HCT116 (cell line): Measurements from ENCODE around the gene LRSAM1. TPM values are rescaled to one million over a fixed set of nuclear protein-coding genes. Genes with fewer than 3 reads are reported as not detected.

Source experiments
- ATAC-seq: fragments of 200-7000 bp; cut with Tn5 transposase; 2 replicates; pipeline ENCODE4 v1.9.1; 2020; ENCODE audit warnings: mild to moderate bottlenecking, moderate library complexity
- BruUV-seq: library from RNA; stranded (reverse); fragments of 400-500 nt; replicated peaks from 2 replicates; lab custom pipeline; 2021; lab: Mats Ljungman, UMichigan
- CTCF ChIA-PET: fragments of 300-600 bp; sonication (Branson Sonifier 250); formaldehyde crosslinking; loops from one replicate; lab custom pipeline; 2021; ENCODE audit warnings: antibody characterized with exemption; lab: Charles Lee
- POLR2A ChIA-PET: fragments of 300-600, 350-600 bp; sonication (Branson Sonifier 250); formaldehyde crosslinking; loops from one replicate; lab custom pipeline; 2021; ENCODE audit warnings: antibody characterized with exemption; lab: Charles Lee
- RAD21 ChIA-PET, 2 experiments: fragments of 300-600 bp; sonication (Branson Sonifier 250); formaldehyde crosslinking; loops; one replicate each; lab custom pipeline; 2023; ENCODE audit warnings: low total read pairs in 2 of 2; ENCODE audit not compliant: uncharacterized antibody in 2 of 2, unreplicated experiment in 2 of 2, low non-redundant PET in 1 of 2; lab: Charles Lee
- DNase-seq: peaks from one replicate; pipeline ENCODE4 v3.0.0-alpha.2; 2010; ENCODE audit warnings: low read depth, low spot score
- H2AFZ ChIP-seq: fragments of 200-600 bp; shearing (Covaris generic), sonication (generic); 2 replicates; pipeline ENCODE4 v1.6.1; 2017; ENCODE audit warnings: low read depth, mixed run types, mixed read lengths, antibody characterized with exemption, low read length; ENCODE audit not compliant: poor library complexity, severe bottlenecking
- H3K27ac ChIP-seq: 2 replicates; pipeline ENCODE4 v1.5.1; 2012; ENCODE audit warnings: low read depth, low read length
- H3K27me3 ChIP-seq: fragments of 200-600 bp; sonication (generic); 2 replicates; pipeline ENCODE4 v1.6.1; 2016; ENCODE audit warnings: mixed run types, low read length, mixed read lengths; ENCODE audit not compliant: insufficient read depth
- H3K36me3 ChIP-seq, 2 experiments: fragments of 200-500 bp in 1 of 2; fragments of 200-600 bp in 1 of 2; sonication (Bioruptor generic) in 1 of 2; sonication (generic) in 1 of 2; 2 replicates each; pipeline versions ENCODE4 v1.5.1 to v1.6.1; 2014 to 2016; ENCODE audit warnings: low read length in 2 of 2, inconsistent platforms in 1 of 2, mixed read lengths in 1 of 2, mixed run types in 1 of 2; ENCODE audit not compliant: insufficient read depth in 2 of 2, control insufficient read depth in 1 of 2
- H3K4me1 ChIP-seq, 2 experiments: fragments of 200-600 bp in 1 of 2; sonication (generic) in 1 of 2; 2 replicates each; pipeline versions ENCODE4 v1.5.1 to v1.6.1; 2012 to 2017; ENCODE audit warnings: low read length in 2 of 2, inconsistent platforms in 1 of 2, mild to moderate bottlenecking in 1 of 2, mixed read lengths in 1 of 2, mixed run types in 1 of 2, moderate library complexity in 1 of 2; ENCODE audit not compliant: insufficient read depth in 2 of 2, control insufficient read depth in 1 of 2
- H3K4me2 ChIP-seq: fragments of 200-600 bp; sonication (generic); 2 replicates; pipeline ENCODE4 v1.6.1; 2017; ENCODE audit warnings: mixed run types, low read length, mixed read lengths
- H3K4me3 ChIP-seq, 2 experiments: fragments of 200-600 bp in 1 of 2; sonication (generic) in 1 of 2; replicated peaks in 1 of 2; 2 replicates each; pipeline ENCODE4 v1.5.1; 2011 to 2016; ENCODE audit warnings: low read length in 2 of 2, control low read depth in 1 of 2, low read depth in 1 of 2, mild to moderate bottlenecking in 1 of 2, mixed read lengths in 1 of 2, mixed run types in 1 of 2
- H3K79me2 ChIP-seq: fragments of 200-600 bp; sonication (generic); 2 replicates; pipeline ENCODE4 v1.6.1; 2017; ENCODE audit warnings: mild to moderate bottlenecking, mixed run types, low read length, moderate library complexity, mixed read lengths; ENCODE audit not compliant: insufficient read depth
- H3K9ac ChIP-seq: fragments of 200-600 bp; sonication (generic); 2 replicates; pipeline ENCODE4 v1.6.1; 2016; ENCODE audit warnings: low read length, mixed read lengths
- H3K9me2 ChIP-seq: fragments of 200-600 bp; sonication (generic), shearing (Covaris generic); 2 replicates; pipeline ENCODE4 v1.6.1; 2017; ENCODE audit warnings: mixed run types, mild to moderate bottlenecking, moderate library complexity; ENCODE audit not compliant: insufficient read depth
- H3K9me3 ChIP-seq, 2 experiments: fragments of 200-500 bp in 1 of 2; fragments of 200-600 bp in 1 of 2; sonication (Bioruptor generic) in 1 of 2; sonication (generic) in 1 of 2; 2 replicates each; pipeline ENCODE4 v1.6.1; 2014 to 2017; ENCODE audit warnings: low read length in 2 of 2, mixed read lengths in 2 of 2, inconsistent platforms in 1 of 2, low read depth in 1 of 2, mild to moderate bottlenecking in 1 of 2, mixed run types in 1 of 2, moderate library complexity in 1 of 2; ENCODE audit not compliant: control insufficient read depth in 1 of 2, insufficient read depth in 1 of 2
- H4K20me1 ChIP-seq: fragments of 200-600 bp; sonication (generic), shearing (Covaris generic); 2 replicates; pipeline ENCODE4 v1.6.1; 2017; ENCODE audit warnings: mixed run types, mild to moderate bottlenecking, moderate library complexity; ENCODE audit not compliant: insufficient read depth
- ATF3 ChIP-seq: IDR thresholded peaks from 2 replicates; pipeline ENCODE4 v1.6.1; 2012
- CBX3 ChIP-seq: IDR thresholded peaks from 2 replicates; pipeline ENCODE4 v1.6.1; 2012; ENCODE audit warnings: low read depth
- CEBPB ChIP-seq: IDR thresholded peaks from 2 replicates; pipeline ENCODE4 v1.6.1; 2012; ENCODE audit warnings: low read depth
- CTCF ChIP-seq, 3 experiments: fragments of 200-600 bp in 1 of 3; sonication (generic) in 1 of 3; IDR thresholded peaks in 2 of 3; conservative IDR thresholded peaks in 1 of 3; 2 replicates each; pipeline ENCODE4 v1.5.1; 2012 to 2017; ENCODE audit warnings: low read depth in 2 of 3, low read length in 2 of 3, antibody characterized with exemption in 1 of 3, borderline replicate concordance in 1 of 3, control low read depth in 1 of 3, mild to moderate bottlenecking in 1 of 3, mixed read lengths in 1 of 3, mixed run types in 1 of 3, moderate library complexity in 1 of 3; ENCODE audit not compliant: insufficient read depth in 1 of 3
- ELF1 ChIP-seq: IDR thresholded peaks from 2 replicates; pipeline ENCODE4 v1.6.1; 2012; ENCODE audit warnings: low read depth, borderline replicate concordance
- EZH2 ChIP-seq: fragments of 200-600 bp; sonication (generic); IDR thresholded peaks from 2 replicates; pipeline ENCODE4 v1.6.1; 2017; ENCODE audit warnings: antibody characterized with exemption, mixed run types
- FOSL1 ChIP-seq: IDR thresholded peaks from 2 replicates; pipeline ENCODE4 v1.6.1; 2012; ENCODE audit warnings: low read depth
- MAX ChIP-seq: IDR thresholded peaks from 2 replicates; pipeline ENCODE4 v1.6.1; 2012
- POLR2A ChIP-seq: IDR thresholded peaks from 2 replicates; pipeline ENCODE4 v1.7.0; 2011; ENCODE audit warnings: borderline replicate concordance; ENCODE audit not compliant: insufficient read depth, insufficient read length; ENCODE audit errors: extremely low read depth
- POLR2AphosphoS5 ChIP-seq: IDR thresholded peaks from 2 replicates; pipeline ENCODE4 v1.6.1; 2011; ENCODE audit warnings: mild to moderate bottlenecking, low read depth, low read length, moderate library complexity
- RAD21 ChIP-seq: IDR thresholded peaks from 2 replicates; pipeline ENCODE4 v1.6.1; 2012; ENCODE audit warnings: low read depth, mild to moderate bottlenecking
- REST ChIP-seq: IDR thresholded peaks from 2 replicates; pipeline ENCODE4 v1.6.1; 2012; ENCODE audit warnings: low read depth
- SIN3A ChIP-seq: IDR thresholded peaks from 2 replicates; pipeline ENCODE4 v1.6.1; 2012; ENCODE audit warnings: low read depth
- SP1 ChIP-seq: IDR thresholded peaks from 2 replicates; pipeline ENCODE4 v1.6.1; 2012; ENCODE audit warnings: low read depth
- SRF ChIP-seq: IDR thresholded peaks from 2 replicates; pipeline ENCODE4 v1.6.1; 2012; ENCODE audit warnings: low read depth
- TCF7L2 ChIP-seq: IDR thresholded peaks from 2 replicates; pipeline ENCODE4 v1.7.0; 2011; ENCODE audit warnings: borderline replicate concordance, inconsistent platforms; ENCODE audit not compliant: insufficient read depth, insufficient read length; ENCODE audit errors: extremely low read depth
- YY1 ChIP-seq: IDR thresholded peaks from 2 replicates; pipeline ENCODE4 v1.6.1; 2011; ENCODE audit warnings: low read length, low read depth, moderate library complexity, mild to moderate bottlenecking; ENCODE audit not compliant: insufficient replicate concordance; ENCODE audit errors: extremely low read depth
- ZFX ChIP-seq: fragments of 450-650 bp; IDR thresholded peaks from 2 replicates; pipeline ENCODE4 v1.6.1; 2017
- ZNF274 ChIP-seq: fragments of 200-500 bp; sonication (Bioruptor generic); IDR thresholded peaks from 2 replicates; pipeline ENCODE4 v1.6.1; 2014; ENCODE audit warnings: mild to moderate bottlenecking, low read depth, low read length, inconsistent platforms
- intact Hi-C: fragments of 100-400 bp; cut with micrococcal nuclease; formaldehyde crosslinking; loops from 2 replicates; pipeline ENCODE4 v1.10.0; 2022
- total RNA-seq: library from RNA; stranded (reverse); gene quantifications from one replicate; pipeline ENCODE4 v1.2.1, GENCODE V29; 2021; ENCODE audit not compliant: unreplicated experiment

LRSAM1 gene
- total RNA-seq, 1 experiment from 2014 or later: 25.9 TPM

GRCh38 chr9:127506117-127506813 is 55.0 kb downstream of the LRSAM1 start:
- H3K79me2 ChIP-seq: no peaks in the 10 kb centered on the region
- H2AFZ ChIP-seq: no peak overlapping the region
- no peaks in the 10 kb centered on the region for H4K20me1 ChIP-seq
- RAD21 ChIA-PET: no interaction called here
- no peak overlapping the region for H3K9ac ChIP-seq
- intact Hi-C loops: no loop called here
- ATAC-seq: no peak
- H3K4me2 ChIP-seq: no peak overlapping the region
- no peak for TF ChIP-seq POLR2AphosphoS5
- no peak for TF ChIP-seq CTCF (IDR thresholded peaks at IDR 0.05 in 2 of 3, conservative IDR thresholded peaks at IDR 0.05 in 1 of 3; ENCODE audit: borderline replicate concordance in 1 of 3, insufficient read depth in 1 of 3, low read depth in 2 of 3, low read length in 2 of 3)
- TF ChIP-seq REST: no peak
- TF ChIP-seq SRF: no peak
- no peak for TF ChIP-seq YY1
- TF ChIP-seq RAD21: no peak; the same call in 1 of the 2 replicates
- no peak for TF ChIP-seq POLR2A
- no peak for TF ChIP-seq CBX3
- TF ChIP-seq TCF7L2: no peak
- TF ChIP-seq ZNF274: no peak
- TF ChIP-seq ATF3: no peak
- no peak for TF ChIP-seq MAX
- TF ChIP-seq FOSL1: no peak
- no peak for TF ChIP-seq SP1
- no peak for TF ChIP-seq ZFX
- TF ChIP-seq CEBPB: no peak
- TF ChIP-seq EZH2: no peak
- TF ChIP-seq ELF1: no peak
- TF ChIP-seq SIN3A: no peak
- POLR2A ChIA-PET: no interaction called here
- no peak overlapping the region for H3K27ac ChIP-seq
- H3K4me1 ChIP-seq: 0 out of 4 replicates have a peak, but pooled peaks cover 0 to 4% of the 10 kb centered on the region in 2 experiments
- no peaks in the 10 kb centered on the region for H3K27me3 ChIP-seq
- no peak overlapping the region for H3K4me3 ChIP-seq
- H3K9me3 ChIP-seq: no peaks in the 10 kb centered on the region
- no peaks in the 10 kb centered on the region for H3K9me2 ChIP-seq
- TSS peak; percentile 48 for BruUV-seq
- no peak for DNase-seq
- peaks cover 6 to 21% of the 10 kb centered on the region in 2 experiments; a peak in 2 of 4 replicates for H3K36me3 ChIP-seq
- CTCF ChIA-PET: no interaction called here
